Liver (tissue), 9 donors: Measurements from ENCODE around the gene LLGL1. TPM values are rescaled to one million over a fixed set of nuclear protein-coding genes. Genes with fewer than 3 reads are reported as not detected.

Source experiments
- DNase-seq: peaks from one replicate; pipeline ENCODE4 v3.0.0-alpha.2; 2017; ENCODE audit warnings: low spot score
- H3K27ac ChIP-seq, 2 donors: one replicate each; pipeline ENCODE4 v1.7.0; 2013; ENCODE audit warnings: inconsistent platforms in 2 of 2, low read length in 2 of 2, control low read depth in 1 of 2, low read depth in 1 of 2, mild to moderate bottlenecking in 1 of 2
- H3K27me3 ChIP-seq, 4 donors: one replicate each; pipeline versions ENCODE4 v1.6.1 to v1.7.0; 2013; ENCODE audit warnings: low read length in 3 of 4, inconsistent platforms in 1 of 4, mild to moderate bottlenecking in 1 of 4, moderate library complexity in 1 of 4; ENCODE audit not compliant: control insufficient read depth in 4 of 4, insufficient read depth in 4 of 4
- H3K36me3 ChIP-seq, 4 donors: one replicate each; pipeline versions ENCODE4 v1.6.1 to v1.7.0; 2013; ENCODE audit warnings: low read length in 3 of 4, mild to moderate bottlenecking in 3 of 4, low read depth in 1 of 4, moderate library complexity in 1 of 4; ENCODE audit not compliant: control insufficient read depth in 4 of 4, insufficient read depth in 3 of 4
- H3K4me1 ChIP-seq, 4 donors: one replicate each; pipeline versions ENCODE4 v1.6.1 to v1.7.0; 2013; ENCODE audit warnings: low read length in 3 of 4, mild to moderate bottlenecking in 3 of 4, moderate library complexity in 1 of 4; ENCODE audit not compliant: control insufficient read depth in 4 of 4, insufficient read depth in 4 of 4
- H3K4me3 ChIP-seq, 3 donors: one replicate each; pipeline versions ENCODE4 v1.6.1 to v1.7.0; 2013; ENCODE audit warnings: low read length in 3 of 3, control low read depth in 1 of 3, low read depth in 1 of 3, mild to moderate bottlenecking in 1 of 3
- H3K9ac ChIP-seq, 2 donors: one replicate each; pipeline ENCODE4 v1.7.0; 2013; ENCODE audit warnings: low read length in 2 of 2, mild to moderate bottlenecking in 2 of 2, moderate library complexity in 2 of 2, control low read depth in 1 of 2, low read depth in 1 of 2
- H3K9me3 ChIP-seq, 4 donors: one replicate each; pipeline versions ENCODE4 v1.6.1 to v1.7.0; 2013; ENCODE audit warnings: low read length in 3 of 4; ENCODE audit not compliant: control insufficient read depth in 4 of 4
- ATF3 ChIP-seq: IDR thresholded peaks from 2 replicates; pipeline ENCODE4 v1.6.1; 2016; ENCODE audit warnings: antibody characterized with exemption
- CTCF ChIP-seq: fragments of 150-350 bp; IDR thresholded peaks from 2 replicates; pipeline ENCODE4 v1.5.1; 2017; ENCODE audit warnings: improper control_type of control experiment, low read depth, low read length; ENCODE audit not compliant: missing input control
- EGR1 ChIP-seq, 2 donors: IDR thresholded peaks; 2 replicates each; pipeline ENCODE4 v1.6.1; 2016 to 2018; ENCODE audit warnings: antibody characterized with exemption in 2 of 2, low read depth in 2 of 2
- FOXA1 ChIP-seq: IDR thresholded peaks from 2 replicates; pipeline ENCODE4 v1.6.1; 2016; ENCODE audit warnings: antibody characterized with exemption
- FOXA2 ChIP-seq: IDR thresholded peaks from 2 replicates; pipeline ENCODE4 v1.6.1; 2016; ENCODE audit warnings: antibody characterized with exemption
- GABPA ChIP-seq, 2 donors: IDR thresholded peaks in 1 of 2; conservative IDR thresholded peaks in 1 of 2; 2 replicates each; pipeline ENCODE4 v1.6.1; 2016; ENCODE audit warnings: antibody characterized with exemption in 2 of 2, mild to moderate bottlenecking in 1 of 2, moderate library complexity in 1 of 2
- HNF4G ChIP-seq: IDR thresholded peaks from 2 replicates; pipeline ENCODE4 v1.6.1; 2016; ENCODE audit warnings: antibody characterized with exemption
- MAX ChIP-seq: IDR thresholded peaks from 2 replicates; pipeline ENCODE4 v1.6.1; 2016; ENCODE audit warnings: antibody characterized with exemption
- NR2F2 ChIP-seq: IDR thresholded peaks from 2 replicates; pipeline ENCODE4 v1.6.1; 2016; ENCODE audit warnings: antibody characterized with exemption
- REST ChIP-seq: IDR thresholded peaks from 2 replicates; pipeline ENCODE4 v1.6.1; 2016; ENCODE audit warnings: antibody characterized with exemption, mild to moderate bottlenecking
- RXRA ChIP-seq, 2 donors: IDR thresholded peaks; 2 replicates each; pipeline ENCODE4 v1.6.1; 2017 to 2018; ENCODE audit warnings: antibody characterized with exemption in 2 of 2, mild to moderate bottlenecking in 1 of 2
- SP1 ChIP-seq: IDR thresholded peaks from 2 replicates; pipeline ENCODE4 v1.6.1; 2018; ENCODE audit warnings: antibody characterized with exemption, mild to moderate bottlenecking
- ZBTB33 ChIP-seq: IDR thresholded peaks from 2 replicates; pipeline ENCODE4 v1.6.1; 2016; ENCODE audit warnings: antibody characterized with exemption
- WGBS: extraction: QIAGEN DNeasy Blood & Tissue Kit; methylation state at CpG from one replicate; pipeline ENCODE4 v1.1.7; 2013; 5-methylcytosine and 5-hydroxymethylcytosine counted together
- polyA plus RNA-seq, 2 donors: library from polyadenylated mRNA; stranded (reverse) in 1 of 2; unstranded in 1 of 2; fragments of 200-250 nt in 1 of 2; fragments of >200 nt in 1 of 2; fragmentation: Nextera tagmentation in 1 of 2; extraction: Ambion mirVana in 1 of 2; gene quantifications; one replicate each; pipeline versions ENCODE4 v1.2.1 to v1.2.3, GENCODE V29; 2013 to 2015
- total RNA-seq, 2 donors: library from RNA; depleted of rRNA; stranded (reverse); fragments of >200 nt; gene quantifications; one replicate each; pipeline ENCODE4 v1.2.3, GENCODE V29; 2014
- donor health status: healthy.
- donor health status: healthy.
- donor health status: healthy.
- donor health status: healthy.
- donor health status: healthy.

Gene LLGL1
- total and polyA plus RNA-seq, 4 donors = 0.39 to 12.0 (median 2.8) TPM

- peaks cover 0 to 15% (median 6%) of the 10 kb centered on the region in 4 donors for H3K4me1 ChIP-seq
- no peak for DNase-seq
- no peak overlapping the region for H3K4me3 ChIP-seq
- H3K27me3 ChIP-seq = no peaks in the 10 kb centered on the region
- H3K36me3 ChIP-seq = peaks cover 0 to under 1% (median 0%) of the 10 kb centered on the region in 4 donors
- H3K9ac ChIP-seq = no peak overlapping the region
- no peak for TF ChIP-seq ZBTB33
- TF ChIP-seq RXRA (IDR thresholded peaks at IDR 0.05) = no peak
- TF ChIP-seq ATF3 = no peak
- TF ChIP-seq REST = no peak
- TF ChIP-seq HNF4G = no peak
- no peak for TF ChIP-seq CTCF
- no peak for TF ChIP-seq GABPA (IDR thresholded peaks at IDR 0.05 in 1 of 2, conservative IDR thresholded peaks at IDR 0.05 in 1 of 2)
- no peak for TF ChIP-seq EGR1 (IDR thresholded peaks at IDR 0.05; ENCODE audit: low read depth in 2 of 2)
- no peak for TF ChIP-seq MAX
- no peak for TF ChIP-seq NR2F2
- TF ChIP-seq FOXA1 = no peak
- 81% methylated on average over 4 of the region's 4 CpGs for WGBS
- H3K9me3 ChIP-seq = no peaks in the 10 kb centered on the region
- H3K27ac ChIP-seq = no peak overlapping the region
These were observed 3.8 kb downstream of the LLGL1 start for GRCh38 chr17:18229254-18229653.

GRCh38 chr17:18229771-18230170, 4.3 kb downstream of the LLGL1 start:
- Histone ChIP-seq H3K27ac (no peak overlapping the region), H3K36me3 (peaks cover 0 to 3% (median 0%) of the 10 kb centered on the region in 4 donors), H3K27me3 (no peaks in the 10 kb centered on the region), H3K9ac (no peak overlapping the region), H3K4me3 (no peak overlapping the region), H3K4me1 (peaks cover 0 to 14% (median 6%) of the 10 kb centered on the region in 4 donors), H3K9me3 (no peaks in the 10 kb centered on the region)
- no peak for DNase-seq
- WGBS = 95% methylated on average over 7 of the region's 7 CpGs
- TF ChIP-seq EGR1 (IDR thresholded peaks at IDR 0.05; ENCODE audit: low read depth in 2 of 2) (no peak), HNF4G (no peak), FOXA2 (no peak), SP1 (no peak)
